HL-60 (cell line): ENCODE results near the gene INAVA.

Experiments
- POLR2AphosphoS5 ChIP-seq: IDR thresholded peaks from 2 replicates; pipeline ENCODE4 v1.6.1; 2012; ENCODE audit warnings: low read depth
- TF ChIP-seq, protein P1 (sequence below): IDR thresholded peaks from one replicate; pipeline ENCODE4 v1.5.1; 2011; ENCODE audit warnings: low read length, control low read depth, inconsistent platforms; ENCODE audit not compliant: insufficient read depth
- TF ChIP-seq, protein P2 (sequence below): IDR thresholded peaks from 2 replicates; pipeline ENCODE4 v1.6.1; 2012; ENCODE audit warnings: low read depth; ENCODE audit not compliant: insufficient replicate concordance

DNA sequence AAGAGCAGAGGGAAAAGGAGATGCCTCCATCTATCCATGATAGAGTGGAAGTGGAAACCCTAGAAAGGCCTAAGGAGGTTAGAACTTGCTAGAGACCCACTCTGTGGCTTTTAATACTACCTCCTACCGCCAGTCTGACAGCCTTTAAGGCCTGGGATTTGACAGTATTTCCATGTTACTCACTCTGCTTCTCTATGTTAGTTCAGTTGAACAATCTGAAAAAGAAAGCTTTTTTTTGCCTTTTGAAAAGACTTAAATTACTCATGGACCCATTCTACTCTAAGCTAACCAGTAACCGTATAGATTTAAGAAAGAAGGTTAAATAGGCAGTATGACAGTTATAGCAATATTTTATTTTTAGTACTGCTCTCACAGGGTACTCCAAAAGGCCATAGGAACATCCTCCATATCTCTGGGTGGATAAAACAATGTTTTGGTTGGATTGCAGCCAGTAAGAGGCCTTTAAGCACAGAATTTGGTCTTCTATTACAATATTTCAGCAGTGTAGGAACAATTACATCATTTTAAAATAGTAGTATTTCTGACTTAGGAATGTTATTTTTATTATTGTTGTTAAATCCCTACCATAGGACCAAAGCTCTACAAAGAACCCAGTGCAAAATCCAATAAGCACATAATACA, 37.9 kb upstream of the INAVA start:
- TF ChIP-seq, protein P1, sequence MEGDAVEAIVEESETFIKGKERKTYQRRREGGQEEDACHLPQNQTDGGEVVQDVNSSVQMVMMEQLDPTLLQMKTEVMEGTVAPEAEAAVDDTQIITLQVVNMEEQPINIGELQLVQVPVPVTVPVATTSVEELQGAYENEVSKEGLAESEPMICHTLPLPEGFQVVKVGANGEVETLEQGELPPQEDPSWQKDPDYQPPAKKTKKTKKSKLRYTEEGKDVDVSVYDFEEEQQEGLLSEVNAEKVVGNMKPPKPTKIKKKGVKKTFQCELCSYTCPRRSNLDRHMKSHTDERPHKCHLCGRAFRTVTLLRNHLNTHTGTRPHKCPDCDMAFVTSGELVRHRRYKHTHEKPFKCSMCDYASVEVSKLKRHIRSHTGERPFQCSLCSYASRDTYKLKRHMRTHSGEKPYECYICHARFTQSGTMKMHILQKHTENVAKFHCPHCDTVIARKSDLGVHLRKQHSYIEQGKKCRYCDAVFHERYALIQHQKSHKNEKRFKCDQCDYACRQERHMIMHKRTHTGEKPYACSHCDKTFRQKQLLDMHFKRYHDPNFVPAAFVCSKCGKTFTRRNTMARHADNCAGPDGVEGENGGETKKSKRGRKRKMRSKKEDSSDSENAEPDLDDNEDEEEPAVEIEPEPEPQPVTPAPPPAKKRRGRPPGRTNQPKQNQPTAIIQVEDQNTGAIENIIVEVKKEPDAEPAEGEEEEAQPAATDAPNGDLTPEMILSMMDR, result no peak
- TF ChIP-seq POLR2AphosphoS5, result no peak
- TF ChIP-seq, protein P2, sequence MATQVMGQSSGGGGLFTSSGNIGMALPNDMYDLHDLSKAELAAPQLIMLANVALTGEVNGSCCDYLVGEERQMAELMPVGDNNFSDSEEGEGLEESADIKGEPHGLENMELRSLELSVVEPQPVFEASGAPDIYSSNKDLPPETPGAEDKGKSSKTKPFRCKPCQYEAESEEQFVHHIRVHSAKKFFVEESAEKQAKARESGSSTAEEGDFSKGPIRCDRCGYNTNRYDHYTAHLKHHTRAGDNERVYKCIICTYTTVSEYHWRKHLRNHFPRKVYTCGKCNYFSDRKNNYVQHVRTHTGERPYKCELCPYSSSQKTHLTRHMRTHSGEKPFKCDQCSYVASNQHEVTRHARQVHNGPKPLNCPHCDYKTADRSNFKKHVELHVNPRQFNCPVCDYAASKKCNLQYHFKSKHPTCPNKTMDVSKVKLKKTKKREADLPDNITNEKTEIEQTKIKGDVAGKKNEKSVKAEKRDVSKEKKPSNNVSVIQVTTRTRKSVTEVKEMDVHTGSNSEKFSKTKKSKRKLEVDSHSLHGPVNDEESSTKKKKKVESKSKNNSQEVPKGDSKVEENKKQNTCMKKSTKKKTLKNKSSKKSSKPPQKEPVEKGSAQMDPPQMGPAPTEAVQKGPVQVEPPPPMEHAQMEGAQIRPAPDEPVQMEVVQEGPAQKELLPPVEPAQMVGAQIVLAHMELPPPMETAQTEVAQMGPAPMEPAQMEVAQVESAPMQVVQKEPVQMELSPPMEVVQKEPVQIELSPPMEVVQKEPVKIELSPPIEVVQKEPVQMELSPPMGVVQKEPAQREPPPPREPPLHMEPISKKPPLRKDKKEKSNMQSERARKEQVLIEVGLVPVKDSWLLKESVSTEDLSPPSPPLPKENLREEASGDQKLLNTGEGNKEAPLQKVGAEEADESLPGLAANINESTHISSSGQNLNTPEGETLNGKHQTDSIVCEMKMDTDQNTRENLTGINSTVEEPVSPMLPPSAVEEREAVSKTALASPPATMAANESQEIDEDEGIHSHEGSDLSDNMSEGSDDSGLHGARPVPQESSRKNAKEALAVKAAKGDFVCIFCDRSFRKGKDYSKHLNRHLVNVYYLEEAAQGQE, result no peak
